Frontal cortex (tissue), 4 donors: ENCODE results near the gene CYP2S1. TPM values are rescaled to one million over a fixed set of nuclear protein-coding genes. Genes with fewer than 3 reads are reported as not detected.

Source experiments
- DNase-seq, 2 donors: peaks; one replicate each; pipeline ENCODE4 v3.0.0; 2012; ENCODE audit warnings: low spot score in 2 of 2
- FAIRE-seq: peaks from 2 replicates; lab custom pipeline; 2012; peaks lifted over from hg19 to GRCh38; lab: Jason Lieb, UNC
- total RNA-seq: library from RNA; depleted of rRNA; stranded (reverse); fragments of >200 nt; gene quantifications from one replicate; pipeline ENCODE4 v1.2.3, GENCODE V29; 2014
- donor health status: control.
- donor health status: control.
- donor health status: control.

CYP2S1 gene
- total RNA-seq, 1 donor from 2014 or later: 0.41 TPM

GRCh38 chr19:41248895-41249294, 55.9 kb downstream of the CYP2S1 start:
- no peak for DNase-seq
- no peak for FAIRE-seq

- no peak for FAIRE-seq
- no peak for DNase-seq
Measured at GRCh38 chr19:41249707-41250423, 56.8 kb downstream of the CYP2S1 start.

GRCh38 chr19:41253660-41254059, 60.6 kb downstream of the CYP2S1 start:
- no peak for FAIRE-seq
- no peak for DNase-seq

- FAIRE-seq (no peak), DNase-seq (no peak)
Measured at GRCh38 chr19:41255171-41255570, 62.2 kb downstream of the CYP2S1 start.

Other genes with a start within 250 kb of the CYP2S1 start
- not detected for gene CYP2B6, start 201.9 kb upstream of the CYP2S1 start, total RNA-seq
- not detected for gene CYP2A13, start 104.8 kb upstream of the CYP2S1 start, total RNA-seq
- not detected for gene CYP2F1, start 78.8 kb upstream of the CYP2S1 start, total RNA-seq
- 4.9 TPM for gene AXL, start 26.0 kb downstream of the CYP2S1 start, total RNA-seq
- 51.8 TPM for gene HNRNPUL1, start 71.2 kb downstream of the CYP2S1 start, total RNA-seq
- 4.1 TPM for gene CCDC97, start 117.0 kb downstream of the CYP2S1 start, total RNA-seq
- 0.41 TPM for gene TGFB1, start 160.7 kb downstream of the CYP2S1 start, total RNA-seq
- gene B9D2, start 170.9 kb downstream of the CYP2S1 start, total RNA-seq: 5.3 TPM
- gene TMEM91, start 183.3 kb downstream of the CYP2S1 start, total RNA-seq: 6.5 TPM
- gene EXOSC5, start 204.1 kb downstream of the CYP2S1 start, total RNA-seq: 14.7 TPM
- gene BCKDHA, start 204.6 kb downstream of the CYP2S1 start, total RNA-seq: 28.1 TPM
- 2.0 TPM for gene B3GNT8, start 234.2 kb downstream of the CYP2S1 start, total RNA-seq
- 15.5 TPM for gene DMAC2, start 246.7 kb downstream of the CYP2S1 start, total RNA-seq
- gene ERICH4, start 249.9 kb downstream of the CYP2S1 start, total RNA-seq: not detected